ENCODE data around the gene AK5. TPM values are rescaled to one million over a fixed set of nuclear protein-coding genes. Genes with fewer than 3 reads are reported as not detected.

The AK5 gene
- polyA plus RNA-seq, 3 donors: 0.34 to 0.72 (median 0.48) TPM

GRCh38 chr1:77382366-77382765 is 100.5 kb downstream of the AK5 start:
- Histone ChIP-seq H3K4me1 (ENCODE audit: control insufficient read depth in 1 of 2, insufficient read depth in 2 of 2, low read length in 2 of 2) (no peaks in the 10 kb centered on the region), H3K4me3 (replicated peaks in 1 of 3; ENCODE audit: low read depth in 2 of 3, low read length in 3 of 3) (no peak overlapping the region), H3K9ac (ENCODE audit: insufficient read depth, low read length, poor library complexity, severe bottlenecking) (no peak overlapping the region), H4K20me1 (ENCODE audit: insufficient read depth, low read length) (no peaks in the 10 kb centered on the region), H3K27me3 (ENCODE audit: control insufficient read depth in 2 of 2, insufficient read depth in 2 of 2, low read length in 2 of 2) (no peaks in the 10 kb centered on the region), H2AFZ (ENCODE audit: insufficient read depth, low read depth, low read length, poor library complexity, severe bottlenecking) (no peak overlapping the region), H3K4me2 (replicated peaks; ENCODE audit: extremely low read depth, low read length, poor library complexity, severe bottlenecking) (no peak overlapping the region), H3K27ac (ENCODE audit: low read depth in 1 of 2, low read length in 2 of 2) (no peak overlapping the region), H3K79me2 (ENCODE audit: insufficient read depth, low read length) (no peaks in the 10 kb centered on the region), H3K36me3 (replicated peaks in 1 of 2; ENCODE audit: control insufficient read depth in 1 of 2, insufficient read depth in 2 of 2, low read length in 2 of 2) (no peaks in the 10 kb centered on the region), H3K9me3 (replicated peaks in 1 of 2; ENCODE audit: control insufficient read depth in 1 of 2, insufficient read depth in 1 of 2, low read length in 2 of 2) (no peaks in the 10 kb centered on the region)
- TF ChIP-seq CTCF (IDR thresholded peaks at IDR 0.05): no peak
- H3K27ac Mint-ChIP-seq: no peak overlapping the region
- intact Hi-C loops (cut with micrococcal nuclease): loop anchor here in 1 of 2 donors (10.0 kb wide), 1 partner anchor 72 kb away; no protein-coding TSS in a partner anchor
- DNase-seq: no peak
- peaks cover 15% of the 10 kb centered on the region for H3K4me1 Mint-ChIP-seq
- H3K27me3 Mint-ChIP-seq (ENCODE audit: low read depth in 3 of 3): peaks cover 0 to 3% (median 0%) of the 10 kb centered on the region in 3 donors
- WGBS (ENCODE audit: insufficient coverage): no CpG with 5 or more reads among the region's 3 CpGs
- H3K9me3 Mint-ChIP-seq: peaks cover 0 to 1% (median 0%) of the 10 kb centered on the region in 7 donors
- no peak overlapping the region for H3K4me3 Mint-ChIP-seq
- no peaks in the 10 kb centered on the region for H3K36me3 Mint-ChIP-seq

GRCh38 chr1:77383236-77383635 is 101.4 kb downstream of the AK5 start:
- peaks cover 0 to 3% (median 0%) of the 10 kb centered on the region in 3 donors for H3K27me3 Mint-ChIP-seq (ENCODE audit: low read depth in 3 of 3)
- intact Hi-C loops (cut with micrococcal nuclease): loop anchor here in 1 of 2 donors (10.0 kb wide), 1 partner anchor 72 kb away; no protein-coding TSS in a partner anchor
- H3K4me1 Mint-ChIP-seq: peaks cover 20% of the 10 kb centered on the region

More at GRCh38 chr1:77383236-77383635, 101.4 kb downstream of the AK5 start:
- peaks cover 0 to 1% (median 0%) of the 10 kb centered on the region in 7 donors for H3K9me3 Mint-ChIP-seq
- no peaks in the 10 kb centered on the region for H3K36me3 Mint-ChIP-seq
- H3K4me2 ChIP-seq (replicated peaks; ENCODE audit: extremely low read depth, low read length, poor library complexity, severe bottlenecking): no peak overlapping the region
- no peak overlapping the region for H3K9ac ChIP-seq (ENCODE audit: insufficient read depth, low read length, poor library complexity, severe bottlenecking)
- WGBS (ENCODE audit: insufficient coverage): no CpG with 5 or more reads among the region's 1 CpG
- no peak overlapping the region for H3K27ac ChIP-seq (ENCODE audit: low read depth in 1 of 2, low read length in 2 of 2)
- H4K20me1 ChIP-seq (ENCODE audit: insufficient read depth, low read length): no peaks in the 10 kb centered on the region
- no peak for TF ChIP-seq CTCF (IDR thresholded peaks at IDR 0.05)
- H3K79me2 ChIP-seq (ENCODE audit: insufficient read depth, low read length): no peaks in the 10 kb centered on the region
- H3K4me3 Mint-ChIP-seq: no peak overlapping the region
- no peak overlapping the region for H3K4me3 ChIP-seq (replicated peaks in 1 of 3; ENCODE audit: low read depth in 2 of 3, low read length in 3 of 3)
- H2AFZ ChIP-seq (ENCODE audit: insufficient read depth, low read depth, low read length, poor library complexity, severe bottlenecking): no peak overlapping the region
- no peaks in the 10 kb centered on the region for H3K36me3 ChIP-seq (replicated peaks in 1 of 2; ENCODE audit: control insufficient read depth in 1 of 2, insufficient read depth in 2 of 2, low read length in 2 of 2)
- H3K9me3 ChIP-seq (replicated peaks in 1 of 2; ENCODE audit: control insufficient read depth in 1 of 2, insufficient read depth in 1 of 2, low read length in 2 of 2): no peaks in the 10 kb centered on the region
- DNase-seq: no peak
- H3K4me1 ChIP-seq (ENCODE audit: control insufficient read depth in 1 of 2, insufficient read depth in 2 of 2, low read length in 2 of 2): peaks cover 0 to 3% of the 10 kb centered on the region in 2 donors
- H3K27me3 ChIP-seq (ENCODE audit: control insufficient read depth in 2 of 2, insufficient read depth in 2 of 2, low read length in 2 of 2): no peaks in the 10 kb centered on the region
- H3K27ac Mint-ChIP-seq: no peak overlapping the region
